GM18858 (cell line): Measurements from ENCODE around the gene WNT9A.
"Not testable (repeated sequence)": the region's sequence is repeated elsewhere in the genome, so short reads cannot be mapped to it uniquely, and the experiment has no call there.

Experiments used
- ATAC-seq: cut with Tn5 transposase; IDR thresholded peaks from one replicate; pipeline ENCODE4 v1.9.1; 2021; ENCODE audit not compliant: unreplicated experiment

Gene WNT9A

DNA sequence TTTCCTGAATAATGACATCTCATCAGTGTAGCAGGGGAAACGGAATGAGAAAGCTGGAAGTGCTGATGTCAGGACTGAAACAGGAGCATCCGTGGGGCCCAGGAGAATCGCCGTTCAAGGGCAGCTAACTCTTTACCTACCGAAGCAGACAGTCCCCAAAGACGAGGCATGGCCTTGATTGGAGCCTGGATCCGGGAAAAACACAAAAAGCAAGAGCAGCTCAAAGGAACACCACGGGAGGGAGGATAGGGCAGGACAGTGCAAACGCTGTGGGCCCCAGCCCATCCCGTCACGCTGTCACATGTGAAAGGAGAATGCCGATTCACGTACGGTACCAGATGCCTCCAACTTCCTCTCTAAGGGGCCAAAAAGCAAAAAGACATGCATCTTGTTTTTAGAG is 34.9 kb downstream of the WNT9A start:
- no peak for ATAC-seq

DNA sequence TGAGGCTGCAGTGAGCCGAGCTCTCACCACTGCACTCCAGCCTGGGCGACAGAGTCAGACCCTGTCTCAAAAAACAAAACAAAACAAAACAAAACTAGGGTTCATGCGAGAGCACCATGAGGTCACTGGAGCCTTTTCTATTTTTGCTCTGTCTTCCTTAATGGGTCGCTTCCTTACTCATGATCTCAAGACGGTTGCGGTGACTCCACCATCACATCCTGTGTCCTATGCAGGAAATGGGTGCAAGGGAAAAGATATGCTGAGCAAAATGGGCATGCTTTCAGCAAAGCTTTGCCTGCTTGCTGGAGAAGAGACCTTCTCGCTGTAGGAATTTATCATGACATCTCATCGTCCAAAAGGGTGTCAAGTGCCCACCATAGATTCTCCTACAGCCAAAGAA is 36.4 kb downstream of the WNT9A start:
- ATAC-seq, result no peak

DNA sequence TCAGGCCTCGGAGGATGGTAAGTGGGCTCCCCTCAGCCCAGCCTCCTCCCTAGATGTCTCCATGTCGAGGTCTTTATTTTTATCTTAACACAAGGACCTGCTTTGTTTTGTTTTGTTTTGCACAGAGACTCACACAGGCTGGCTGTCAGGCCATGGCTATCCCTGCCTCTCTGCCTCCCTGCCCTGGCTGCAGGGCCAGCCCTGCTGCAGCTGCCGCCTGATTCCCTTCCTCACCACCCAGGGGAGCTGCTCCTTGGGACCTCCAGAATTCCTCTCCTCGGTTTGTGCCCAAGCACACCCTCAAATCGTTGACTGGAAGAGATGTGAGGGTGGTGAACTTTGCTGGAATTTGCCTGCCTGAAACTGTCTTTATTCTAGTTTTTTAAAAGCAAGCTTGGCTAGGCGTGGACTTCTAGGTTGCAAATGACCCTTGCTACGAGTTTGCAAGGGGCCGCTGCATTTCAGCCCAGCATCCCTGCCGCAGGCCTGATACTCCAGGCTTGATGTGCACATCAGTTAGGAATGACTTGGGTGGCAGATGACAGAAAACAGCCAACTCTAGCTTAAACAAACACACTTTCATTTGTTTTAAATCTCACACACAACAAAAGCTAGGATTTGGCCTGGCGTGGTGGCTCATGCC is 37.1 kb downstream of the WNT9A start:
- ATAC-seq, result no peak

DNA sequence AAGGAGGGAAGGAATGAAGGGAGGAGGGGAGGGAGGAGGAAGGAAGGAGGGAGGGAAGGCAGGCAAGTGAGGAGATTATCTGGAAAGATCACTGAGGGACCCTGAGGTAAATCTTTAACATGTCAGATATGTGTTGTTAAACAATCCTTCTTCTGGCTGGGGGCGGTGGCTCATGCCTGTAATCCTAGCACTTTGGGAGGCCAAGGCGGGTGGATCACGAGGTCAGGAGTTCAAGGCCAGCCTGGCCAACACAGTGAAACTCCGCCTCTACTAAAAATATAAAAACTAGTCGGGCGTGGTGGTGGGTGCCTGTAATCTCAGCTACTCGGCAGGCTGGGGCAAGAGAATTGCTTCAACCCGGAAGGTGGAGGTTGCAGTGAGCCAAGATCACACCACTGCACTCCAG is 37.8 kb downstream of the WNT9A start:
- ATAC-seq, result not testable (repeated sequence)

DNA sequence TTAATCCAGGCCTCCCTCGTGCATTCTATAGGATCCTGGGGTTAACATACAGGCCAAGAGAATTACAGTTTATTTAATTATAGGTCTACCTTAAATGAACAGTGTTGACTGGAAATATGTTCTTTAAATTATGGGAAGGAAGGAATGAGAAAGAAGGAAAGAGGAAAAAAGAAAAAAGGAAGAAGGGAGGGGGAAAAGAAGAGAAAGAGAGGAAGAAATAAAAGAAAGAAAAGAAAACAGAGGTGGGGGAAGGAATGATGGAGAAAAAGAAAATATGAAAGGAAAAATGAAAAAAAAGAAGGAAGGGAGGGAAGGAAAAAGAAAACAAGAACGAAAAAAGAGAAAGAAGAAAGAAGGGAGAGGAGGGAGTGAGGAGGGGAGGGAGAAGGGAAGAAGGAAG is 38.5 kb downstream of the WNT9A start:
- no peak for ATAC-seq

DNA sequence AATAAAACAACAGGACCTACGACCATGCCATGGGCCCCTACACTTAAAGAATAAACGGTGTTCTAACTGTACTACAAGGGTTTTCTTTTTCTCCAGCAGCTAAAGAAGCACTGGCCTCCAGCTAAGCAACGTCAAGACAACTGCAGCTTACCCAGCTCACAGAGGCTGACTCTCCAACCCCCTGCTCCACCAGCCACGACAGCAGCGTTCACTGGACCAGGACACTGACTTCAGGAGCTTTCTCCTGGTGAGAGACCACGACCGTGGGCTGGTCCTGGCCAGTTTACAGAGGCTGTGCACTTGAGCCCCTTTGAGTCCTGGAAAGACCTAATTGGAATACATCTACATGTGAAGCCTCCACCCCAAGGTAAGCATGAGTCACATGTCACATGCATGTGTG is 39.4 kb downstream of the WNT9A start:
- no peak for ATAC-seq

DNA sequence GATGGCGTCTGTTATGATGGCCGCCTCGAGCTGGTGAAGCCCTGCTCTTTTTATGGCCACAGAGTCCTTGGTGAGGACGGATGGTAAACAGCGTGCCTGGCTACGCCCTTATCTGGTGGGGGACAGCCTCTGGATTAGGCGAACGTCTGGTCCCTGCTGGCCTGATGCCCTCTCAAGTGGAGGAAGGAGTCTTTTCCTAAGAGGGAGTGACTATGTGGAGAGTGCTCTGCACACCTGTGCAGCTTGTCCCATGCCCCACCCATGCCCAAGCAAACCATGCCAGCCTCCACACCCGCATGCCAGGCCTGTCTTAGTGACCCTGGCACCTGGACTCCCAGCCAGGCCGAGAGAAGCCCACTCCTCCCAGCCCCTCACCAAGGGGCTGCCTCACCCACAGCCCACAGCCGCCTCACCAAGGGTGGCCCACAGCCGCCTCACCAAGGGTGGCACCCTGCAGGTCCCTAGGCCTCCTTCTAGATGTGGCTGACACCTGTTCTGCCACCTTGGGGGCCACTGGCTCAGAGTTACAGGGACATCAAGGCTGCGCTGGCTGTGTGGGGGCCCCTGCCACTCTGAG is 40.2 kb downstream of the WNT9A start:
- no peak for ATAC-seq

DNA sequence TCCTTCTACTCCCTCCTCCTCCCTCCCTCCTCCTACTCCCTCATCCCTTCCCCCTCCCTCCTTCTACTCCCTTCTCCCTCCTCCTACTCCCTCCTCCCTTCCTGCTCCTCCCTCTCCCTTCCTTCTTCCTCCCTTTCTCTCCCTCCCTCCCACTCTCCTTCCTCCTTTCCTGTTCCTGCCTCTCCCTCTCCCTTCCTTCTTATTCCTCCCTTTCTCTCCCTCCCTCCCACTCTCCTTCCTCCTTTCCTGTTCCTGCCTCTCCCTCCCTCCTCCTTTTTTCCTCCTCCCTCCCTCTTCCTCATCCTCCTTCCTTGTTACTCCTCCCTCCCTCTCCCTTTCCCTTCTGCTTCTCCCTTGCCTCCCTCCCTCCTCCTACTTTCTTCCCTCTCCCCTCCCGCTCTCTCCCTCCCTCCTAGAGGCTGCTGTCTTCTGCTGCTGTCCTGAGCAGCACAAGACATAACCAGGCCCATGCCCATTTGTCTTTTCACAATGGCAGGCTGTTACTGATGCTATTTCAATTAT is 41.1 kb downstream of the WNT9A start:
- no peak for ATAC-seq

DNA sequence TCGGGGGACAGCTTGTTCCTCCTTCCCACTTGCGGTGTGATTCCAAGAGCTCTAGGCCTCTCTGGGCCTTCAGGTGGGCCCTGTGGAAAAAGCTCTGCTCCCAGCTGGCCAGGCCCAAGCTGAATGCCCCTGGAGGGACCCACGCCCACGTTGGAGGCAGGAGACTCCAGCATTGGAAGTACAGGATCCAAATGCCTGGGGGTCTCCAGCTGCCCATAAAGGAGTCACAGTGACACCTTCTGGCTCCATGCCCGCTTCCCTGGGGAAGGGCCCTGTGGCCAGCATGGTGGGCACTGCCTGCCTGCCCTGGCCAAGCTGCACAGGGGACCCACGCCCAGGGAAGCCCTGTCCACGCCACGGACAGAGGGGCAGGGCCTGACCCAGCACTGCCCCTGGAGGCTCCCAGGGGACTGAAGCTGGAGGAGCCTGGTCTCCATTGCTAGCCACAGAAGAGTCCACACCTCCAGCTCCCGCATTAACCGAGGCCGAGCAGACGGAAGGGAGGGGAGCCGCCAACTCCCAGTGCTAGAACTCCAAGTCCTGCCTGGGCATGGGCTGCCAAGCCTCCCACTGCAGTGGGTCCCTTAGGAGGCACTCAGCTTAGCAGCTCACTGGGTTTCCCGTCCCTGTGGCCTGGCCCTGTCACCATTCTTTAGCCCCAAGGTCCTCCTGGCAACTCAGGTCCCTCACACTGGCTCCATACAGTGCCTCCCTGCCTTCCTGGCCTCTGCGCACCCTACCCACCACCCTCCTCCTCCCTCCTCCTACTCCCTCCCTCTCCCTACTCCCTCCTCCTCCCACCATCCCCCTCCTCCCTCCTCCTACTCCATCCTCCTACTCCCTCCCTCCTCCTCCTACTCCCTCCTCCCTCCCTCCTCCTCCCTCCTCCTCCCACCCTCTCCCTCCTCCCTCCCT is 41.9 kb downstream of the WNT9A start:
- ATAC-seq, result no peak

DNA sequence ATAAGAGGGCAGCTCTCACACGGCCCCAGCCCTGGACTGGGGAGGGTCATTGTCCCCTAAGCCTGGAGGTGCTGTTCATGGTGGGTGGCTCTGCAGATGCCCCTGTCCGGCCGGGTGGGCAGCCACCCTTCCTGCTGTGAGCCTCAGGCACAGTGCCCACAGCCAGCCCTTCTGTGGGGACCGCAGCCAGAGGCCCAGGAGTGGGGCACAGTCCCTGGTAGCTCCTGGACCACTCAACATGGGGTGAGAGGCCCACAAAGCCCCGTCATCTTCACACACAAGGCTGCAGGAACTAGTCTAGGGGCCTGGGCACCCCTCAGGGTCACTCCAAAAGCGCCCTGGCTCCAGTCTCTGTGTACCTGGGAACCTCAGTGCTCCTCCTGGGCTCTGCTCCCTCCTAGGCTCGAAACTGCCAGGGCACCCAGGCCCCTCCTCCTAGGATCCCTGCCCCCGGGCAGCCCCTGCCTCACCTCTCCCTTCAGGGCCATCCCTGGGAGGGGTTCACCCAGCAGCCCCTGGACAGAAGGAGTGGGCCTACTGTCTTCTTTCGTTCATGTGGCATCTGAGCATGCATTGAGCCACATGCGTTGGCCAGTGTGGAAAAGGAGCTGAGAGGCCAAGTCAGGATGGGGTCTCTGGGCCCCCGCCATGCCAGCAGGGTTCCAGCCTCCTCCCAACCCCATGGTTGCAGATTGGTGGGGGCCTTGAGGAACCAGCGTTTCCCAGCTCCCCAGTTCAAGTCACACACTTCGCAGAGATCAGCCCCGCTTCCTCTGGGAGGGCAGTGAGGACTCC is 43.0 kb downstream of the WNT9A start:
- ATAC-seq, result no peak

DNA sequence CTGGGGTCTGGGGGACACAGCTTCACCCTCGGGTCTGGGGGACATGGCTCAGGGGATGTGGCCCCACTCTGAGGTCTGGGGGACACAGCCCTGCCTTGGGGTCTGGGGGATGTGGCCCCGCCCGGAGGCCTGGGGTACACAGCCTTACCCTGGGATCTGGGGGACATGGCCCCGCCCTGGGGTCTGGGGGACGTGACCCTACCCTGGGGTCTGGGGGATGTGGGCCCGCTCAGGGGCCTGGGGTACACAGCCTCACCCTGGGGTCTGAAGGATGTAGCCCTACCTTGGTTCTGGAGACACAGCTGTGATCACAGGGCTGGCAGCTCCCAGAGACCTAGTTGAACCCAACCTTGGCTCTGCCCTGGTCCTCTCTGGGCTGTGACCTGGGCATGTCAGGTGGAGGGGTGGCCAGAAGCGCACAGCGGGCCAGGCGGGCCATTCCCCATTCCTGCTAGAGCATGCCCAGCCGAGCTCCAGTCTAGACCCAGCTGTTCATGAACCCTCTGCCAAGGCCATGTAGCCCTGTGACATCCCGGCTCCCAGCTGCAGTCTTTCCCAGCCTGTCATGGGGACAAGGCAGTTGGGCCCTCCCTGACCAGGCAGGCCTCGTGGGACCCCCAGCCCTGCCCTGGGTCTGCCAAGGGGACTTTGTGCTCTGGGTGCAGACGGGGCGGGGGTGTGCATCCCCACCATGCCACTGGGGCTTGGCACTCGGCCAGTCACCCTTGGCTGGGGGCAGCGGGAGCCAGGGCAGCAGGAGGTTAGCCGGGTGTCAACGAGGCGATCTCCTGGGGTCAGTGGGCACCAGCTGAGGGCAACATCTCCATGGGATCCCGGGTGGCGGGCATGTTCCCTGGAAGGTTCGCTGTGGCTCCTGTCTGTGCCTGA is 43.9 kb downstream of the WNT9A start:
- ATAC-seq, result no peak

DNA sequence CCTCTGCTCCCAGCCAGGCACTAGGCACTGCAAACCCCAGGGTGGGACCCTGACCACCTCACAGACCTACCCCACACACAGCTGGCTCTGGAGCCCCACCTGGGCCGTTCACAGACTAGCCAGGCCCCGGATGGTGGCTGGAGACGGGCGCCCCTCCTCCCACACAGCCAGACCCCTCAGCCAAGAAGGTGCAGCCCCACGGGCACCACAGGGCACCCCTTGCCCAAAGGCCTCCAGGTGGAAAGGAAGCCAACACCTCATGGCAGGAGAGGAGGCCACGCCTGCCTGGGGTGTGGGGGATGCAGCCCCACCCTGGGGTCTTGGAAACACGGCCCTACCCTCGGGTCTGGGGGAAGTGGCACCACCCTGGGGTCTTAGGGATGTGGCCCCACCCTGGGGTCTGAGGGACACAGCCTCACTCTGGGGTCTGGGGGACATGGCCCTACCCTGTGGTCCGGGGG is 44.6 kb downstream of the WNT9A start:
- no peak for ATAC-seq

DNA sequence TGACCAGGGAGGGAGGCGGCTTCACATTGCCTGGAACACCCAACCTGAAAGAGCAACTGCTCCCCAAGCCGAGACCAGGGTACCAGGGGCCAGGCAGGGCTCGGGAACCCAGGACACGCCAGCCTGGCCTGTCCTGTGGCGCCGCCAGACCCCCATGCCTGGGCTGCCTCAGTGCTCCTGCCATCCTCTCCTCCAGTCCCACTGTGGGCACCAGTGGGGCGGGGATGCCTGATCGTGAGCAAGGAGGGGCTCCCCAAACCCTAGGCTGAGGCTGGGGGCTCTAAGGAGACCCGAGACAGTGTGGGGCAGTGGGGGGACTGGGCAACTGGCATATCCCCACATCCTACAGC is 45.1 kb downstream of the WNT9A start:
- no peak for ATAC-seq

DNA sequence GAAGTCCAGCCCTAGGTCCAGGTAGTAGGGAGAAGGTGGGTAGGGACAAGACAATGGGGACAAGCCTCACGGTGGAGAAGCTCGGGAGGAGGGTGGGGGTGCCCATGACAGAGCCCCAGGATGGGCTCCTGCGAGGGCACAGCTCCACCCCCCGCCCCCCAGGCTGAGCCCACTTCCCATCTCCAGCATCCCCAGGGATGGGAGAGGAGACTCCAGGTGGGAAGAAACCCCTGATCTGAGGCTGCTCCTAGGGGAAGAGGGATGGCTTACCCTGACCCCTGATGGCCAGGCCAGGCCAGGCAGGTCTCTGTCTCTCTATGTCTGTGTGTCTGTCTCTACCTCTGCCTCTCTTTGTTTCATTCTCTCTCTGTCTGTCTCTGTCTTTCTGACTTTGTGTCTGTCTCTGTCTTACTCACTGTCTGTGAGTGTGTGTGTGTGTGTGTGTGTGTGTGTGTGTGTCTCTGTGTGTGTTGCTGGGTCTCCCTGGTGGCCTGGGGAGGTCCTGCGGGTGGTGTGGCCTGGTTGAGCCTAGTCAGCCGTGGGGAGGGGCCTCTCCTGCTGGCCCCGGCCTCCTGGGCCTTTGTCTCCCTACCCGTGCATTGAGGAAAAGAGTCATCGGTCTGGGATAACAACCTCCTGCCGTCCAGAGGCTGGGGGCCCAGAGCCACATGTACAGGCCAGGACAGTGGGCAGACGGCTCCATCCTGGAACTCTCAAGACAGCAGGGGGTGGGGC is 45.7 kb downstream of the WNT9A start:
- ATAC-seq, result no peak

DNA sequence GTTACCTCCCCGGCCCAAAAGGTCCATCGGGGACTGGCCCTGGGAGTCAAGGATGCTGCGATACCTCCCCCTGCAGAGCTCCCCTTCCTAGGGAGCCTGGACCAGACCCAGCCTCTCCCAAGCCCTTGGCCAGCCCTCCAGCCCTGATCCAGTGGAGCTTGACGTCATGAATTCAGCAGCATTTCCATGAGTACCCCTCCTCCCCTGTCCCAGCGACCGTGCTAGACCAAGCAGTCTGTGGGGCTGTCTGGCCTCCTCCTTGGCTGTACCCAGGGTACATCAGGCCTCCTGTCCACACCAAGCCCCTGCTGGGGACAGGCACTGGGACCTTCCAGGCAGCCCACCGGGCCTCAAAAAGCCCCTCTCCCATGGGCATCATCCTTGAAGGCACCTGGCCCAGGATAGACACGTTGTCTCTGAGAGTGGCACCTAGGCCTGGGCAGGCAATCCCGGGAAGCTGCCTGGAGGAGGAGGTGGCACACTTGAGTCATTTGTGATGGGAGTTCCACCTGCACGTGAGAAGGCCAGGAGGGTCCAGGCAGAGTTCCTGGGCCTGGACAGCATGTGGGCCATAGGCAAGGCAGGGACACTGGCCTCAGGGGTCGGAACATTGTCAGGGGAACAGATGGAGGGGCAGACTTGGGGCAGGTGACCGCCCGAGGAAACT is 46.4 kb downstream of the WNT9A start:
- ATAC-seq, result no peak

DNA sequence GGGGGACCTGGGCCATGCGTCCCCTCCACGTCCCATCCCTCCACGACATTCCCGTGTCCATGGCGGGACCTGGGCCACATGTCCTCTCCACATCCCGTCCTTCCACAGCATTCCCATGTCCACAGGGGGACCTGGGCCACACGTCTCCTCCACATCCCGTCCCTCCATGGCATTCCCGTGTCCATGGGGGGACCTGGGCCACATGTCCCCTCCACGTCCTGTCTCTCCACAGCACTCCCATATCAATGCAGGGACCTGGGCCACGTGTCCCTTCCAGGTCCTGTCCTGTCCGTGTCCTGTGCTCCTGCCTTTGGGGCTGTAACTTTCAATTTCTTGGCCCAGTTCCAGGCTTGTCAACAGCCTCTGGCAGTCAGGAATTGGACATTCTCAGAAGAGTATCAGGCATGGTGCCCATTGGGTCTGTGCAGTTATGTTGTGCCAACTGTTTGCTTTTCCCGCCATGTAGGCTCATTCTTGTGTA is 47.1 kb downstream of the WNT9A start:
- no peak for ATAC-seq

DNA sequence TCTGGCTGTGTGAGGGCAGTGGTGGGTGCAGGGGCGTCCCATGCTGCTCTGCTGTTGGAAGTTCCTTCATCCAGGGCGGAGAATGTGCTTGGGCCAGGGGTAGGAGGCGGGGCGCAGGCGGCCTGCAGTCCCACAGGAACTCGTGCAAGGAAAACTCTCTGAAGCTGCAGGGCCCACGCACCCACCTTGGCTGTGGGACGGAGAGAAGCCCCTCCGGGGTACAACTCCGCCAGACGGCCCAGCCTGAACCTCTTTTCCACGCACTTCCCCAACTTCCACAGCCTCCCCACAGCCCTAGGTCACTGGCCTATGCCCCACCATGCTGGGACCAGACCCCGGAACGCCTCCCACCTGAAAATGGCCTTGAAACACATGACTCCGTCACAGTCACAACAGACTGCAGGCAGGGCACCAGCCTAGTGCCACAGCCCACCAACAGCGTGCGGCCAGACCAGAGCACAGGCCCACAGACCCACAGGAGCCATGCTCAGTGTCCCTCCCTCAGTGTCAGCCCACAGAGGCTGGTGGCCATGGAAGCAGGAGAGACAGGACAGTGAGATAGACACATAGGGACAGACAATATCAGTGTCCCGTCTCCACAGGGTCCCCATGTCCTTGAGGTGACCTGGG is 47.8 kb downstream of the WNT9A start:
- ATAC-seq, result no peak

DNA sequence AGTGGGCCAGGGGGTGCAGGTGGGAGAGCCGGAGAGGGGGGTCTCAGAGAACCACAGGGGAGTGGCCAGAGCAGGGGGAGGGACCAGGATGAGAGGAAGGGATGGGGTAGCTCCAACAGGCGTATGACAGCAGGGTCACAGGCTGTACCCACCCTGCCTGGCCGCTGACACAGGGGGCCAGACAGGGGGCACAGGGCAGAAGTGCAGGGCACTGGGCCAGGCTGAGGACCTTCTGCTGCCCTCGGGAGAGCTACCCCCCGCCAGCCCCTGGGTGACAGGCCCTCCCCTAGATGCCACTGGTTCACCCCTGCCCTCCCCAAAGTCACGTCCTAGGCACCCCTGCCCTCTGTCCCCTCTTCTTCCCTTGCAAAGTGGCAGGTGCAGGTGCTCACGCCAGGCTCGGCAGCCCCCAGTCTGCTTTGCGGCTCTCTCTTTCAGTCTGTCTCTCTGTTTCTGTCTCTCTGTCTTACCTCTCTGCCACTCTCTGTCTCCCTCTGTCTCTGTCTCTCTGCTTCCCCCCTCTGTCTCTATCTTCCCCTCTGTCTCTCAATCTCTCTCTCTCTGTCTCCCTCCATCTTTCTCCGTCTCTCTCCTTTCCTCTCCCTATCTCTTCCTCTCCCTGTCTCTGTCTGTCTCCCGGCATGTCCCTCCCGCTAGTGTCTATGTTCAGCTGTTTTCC is 48.5 kb downstream of the WNT9A start:
- ATAC-seq, result no peak
